NCI-H1436 treated with DMSO at 0.1 percent for 48 hours (cell line): Measurements from ENCODE around the gene CSTB.

Source experiments
- DNase-seq: peaks from one replicate; lab custom pipeline; 2025; lab: John Stamatoyannopoulos, UW

CSTB gene

GRCh38 chr21:43728467-43729390 lies 47.4 kb downstream of the CSTB start:
- no peak for DNase-seq

GRCh38 chr21:43728154-43728466 lies 48.0 kb downstream of the CSTB start:
- DNase-seq = no peak

- DNase-seq = no peak
These were observed 48.5 kb downstream of the CSTB start for GRCh38 chr21:43727519-43728153.

- DNase-seq = no peak
These were observed 49.2 kb downstream of the CSTB start for GRCh38 chr21:43726686-43727518.
